Measurements from ENCODE around the gene FAM20C.
"Not testable (repeated sequence)": the region's sequence is repeated elsewhere in the genome, so short reads cannot be mapped to it uniquely, and the experiment has no call there.

FAM20C gene

DNA sequence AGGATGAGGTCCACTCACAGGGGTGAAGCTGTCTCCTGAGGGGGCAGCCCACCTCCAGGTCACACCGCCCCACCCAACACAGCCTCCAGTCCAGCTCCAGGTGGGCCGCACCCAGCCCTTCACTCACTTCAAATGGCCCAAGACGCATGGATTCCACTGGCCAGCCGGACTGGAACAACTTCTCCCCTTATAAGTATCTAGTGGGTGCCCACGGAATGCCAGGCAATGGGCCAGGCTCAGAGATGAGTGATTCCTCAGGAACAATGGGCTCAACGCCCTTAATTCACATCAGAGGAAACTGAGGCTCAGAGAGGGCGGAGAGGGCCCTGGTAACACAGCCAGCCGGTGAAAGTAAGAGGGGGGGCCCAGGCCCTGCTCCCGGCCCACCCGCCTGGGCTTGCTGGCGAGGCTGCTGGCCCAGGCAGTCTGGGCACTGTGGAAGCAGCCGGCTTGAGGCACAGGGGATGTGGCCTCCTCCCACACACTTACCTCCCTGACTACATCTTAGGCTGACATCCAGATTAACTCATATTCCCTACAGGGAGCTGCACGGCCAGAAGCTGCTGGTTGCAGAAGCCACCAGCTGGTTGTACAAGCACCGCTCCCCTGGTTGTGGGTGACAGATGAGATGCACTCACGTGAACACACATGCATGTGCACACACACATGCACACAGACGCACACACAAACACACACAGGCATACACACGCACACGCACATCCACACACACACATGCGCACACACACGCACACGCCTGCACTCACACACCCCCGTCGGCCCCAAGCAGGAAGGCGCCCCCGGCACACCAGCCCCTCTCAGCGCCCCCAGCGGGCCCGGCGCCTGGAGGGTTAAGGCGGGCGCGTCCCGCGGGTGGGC is 1.0 kb upstream of the FAM20C start:
- no peak for DNase-seq (ENCODE audit: low read depth in 2 of 2)

DNA sequence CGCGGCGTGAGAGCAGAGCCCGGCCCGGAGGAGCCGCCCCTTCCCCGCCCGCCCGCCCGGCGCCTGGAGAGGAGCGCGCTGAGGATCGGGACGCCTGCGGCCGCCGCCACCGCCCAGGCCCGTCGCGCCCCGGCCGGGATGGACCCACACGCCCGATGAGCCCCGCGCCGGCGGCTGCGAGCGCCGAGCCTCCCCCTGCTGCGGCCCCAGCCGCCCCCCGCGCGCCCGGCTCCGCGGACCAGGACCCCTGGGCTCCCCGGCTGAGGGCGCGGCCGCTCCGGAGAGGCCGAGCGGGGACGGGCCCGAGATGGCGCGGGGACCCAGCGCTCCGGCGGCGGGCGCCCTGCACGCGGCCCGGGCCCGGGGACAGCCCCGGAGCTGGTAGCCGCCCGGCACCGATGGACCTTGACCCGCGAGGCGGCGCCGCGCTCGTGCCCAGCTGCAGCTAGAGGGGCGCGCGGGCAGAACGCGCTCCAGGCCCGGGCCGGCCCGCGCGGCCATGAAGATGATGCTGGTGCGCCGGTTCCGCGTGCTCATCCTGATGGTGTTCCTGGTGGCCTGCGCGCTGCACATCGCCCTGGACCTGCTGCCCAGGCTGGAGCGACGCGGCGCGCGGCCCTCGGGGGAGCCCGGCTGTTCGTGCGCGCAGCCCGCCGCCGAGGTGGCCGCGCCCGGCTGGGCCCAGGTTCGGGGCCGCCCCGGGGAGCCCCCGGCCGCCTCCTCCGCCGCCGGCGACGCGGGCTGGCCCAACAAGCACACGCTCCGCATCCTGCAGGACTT is 520 bp downstream of the FAM20C start:
- no peak for DNase-seq (ENCODE audit: low read depth in 2 of 2)

DNA sequence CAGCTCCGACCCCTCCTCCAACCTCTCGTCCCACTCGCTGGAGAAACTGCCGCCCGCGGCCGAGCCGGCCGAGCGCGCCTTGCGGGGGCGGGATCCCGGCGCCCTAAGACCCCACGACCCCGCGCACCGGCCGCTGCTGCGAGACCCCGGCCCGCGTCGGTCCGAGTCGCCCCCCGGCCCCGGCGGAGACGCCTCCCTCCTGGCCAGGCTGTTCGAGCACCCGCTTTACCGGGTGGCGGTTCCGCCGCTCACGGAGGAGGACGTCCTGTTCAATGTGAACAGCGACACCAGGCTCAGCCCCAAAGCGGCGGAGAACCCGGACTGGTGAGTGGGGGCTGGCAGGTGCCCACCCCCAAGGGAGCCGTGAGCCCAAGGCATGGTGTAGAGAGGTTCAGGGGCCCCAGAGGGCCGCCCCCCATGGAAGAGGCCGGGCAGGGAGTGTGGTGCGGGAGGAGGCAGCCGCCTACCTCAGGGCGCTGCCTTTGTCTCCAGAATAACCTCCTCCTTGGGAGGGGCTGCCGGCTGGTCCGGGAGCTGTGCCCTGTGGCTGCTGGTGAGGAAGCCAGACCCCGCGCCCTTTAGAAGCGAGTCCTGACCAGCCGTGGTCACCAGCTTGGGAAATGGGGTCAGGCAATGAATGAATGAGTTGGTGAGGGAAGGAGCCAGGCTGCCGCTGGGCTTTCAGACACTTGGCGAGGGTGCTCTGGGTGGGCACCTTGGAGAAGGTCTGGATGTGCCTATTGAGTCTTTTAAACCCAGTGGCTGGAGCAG is 1.3 kb downstream of the FAM20C start:
- no peak for DNase-seq (ENCODE audit: low read depth in 2 of 2)

DNA sequence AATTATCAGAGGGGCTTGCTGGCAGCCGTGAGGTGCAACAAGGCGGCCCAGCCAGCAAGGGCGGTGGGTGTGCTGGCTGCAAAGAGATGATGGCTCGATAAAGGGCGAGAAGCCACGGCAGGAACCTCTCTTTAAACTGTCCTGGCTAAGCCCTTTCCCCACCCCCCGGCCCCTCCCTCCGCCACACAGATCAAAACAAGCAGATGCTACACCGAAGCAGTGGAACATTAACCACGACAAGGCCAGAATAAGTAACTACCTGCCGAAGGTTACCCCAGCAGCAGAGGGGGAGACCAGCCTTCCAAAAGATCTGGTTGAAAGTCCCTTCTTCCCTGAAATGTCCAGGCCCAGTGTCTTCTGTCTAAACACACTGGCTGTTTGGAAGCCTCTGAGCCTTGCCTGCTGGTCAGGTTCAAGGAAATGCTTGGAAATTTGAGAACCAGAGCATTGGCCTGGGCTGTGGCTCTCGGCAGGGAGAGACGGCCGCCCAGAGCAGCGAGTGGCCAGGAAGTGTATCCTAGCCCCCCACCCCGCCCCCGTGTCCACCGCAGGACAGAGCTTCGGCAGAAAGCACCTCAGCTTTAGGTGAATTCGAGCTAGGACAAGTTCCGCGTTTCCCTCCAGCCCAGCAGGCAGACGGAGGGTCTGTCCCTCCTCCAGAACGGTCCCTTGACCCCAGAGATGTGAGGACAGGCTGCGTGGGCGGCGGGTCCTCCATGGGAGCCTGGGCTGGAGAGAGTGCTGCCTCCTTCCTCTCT is 2.1 kb downstream of the FAM20C start:
- DNase-seq (ENCODE audit: low read depth in 2 of 2) = no peak

DNA sequence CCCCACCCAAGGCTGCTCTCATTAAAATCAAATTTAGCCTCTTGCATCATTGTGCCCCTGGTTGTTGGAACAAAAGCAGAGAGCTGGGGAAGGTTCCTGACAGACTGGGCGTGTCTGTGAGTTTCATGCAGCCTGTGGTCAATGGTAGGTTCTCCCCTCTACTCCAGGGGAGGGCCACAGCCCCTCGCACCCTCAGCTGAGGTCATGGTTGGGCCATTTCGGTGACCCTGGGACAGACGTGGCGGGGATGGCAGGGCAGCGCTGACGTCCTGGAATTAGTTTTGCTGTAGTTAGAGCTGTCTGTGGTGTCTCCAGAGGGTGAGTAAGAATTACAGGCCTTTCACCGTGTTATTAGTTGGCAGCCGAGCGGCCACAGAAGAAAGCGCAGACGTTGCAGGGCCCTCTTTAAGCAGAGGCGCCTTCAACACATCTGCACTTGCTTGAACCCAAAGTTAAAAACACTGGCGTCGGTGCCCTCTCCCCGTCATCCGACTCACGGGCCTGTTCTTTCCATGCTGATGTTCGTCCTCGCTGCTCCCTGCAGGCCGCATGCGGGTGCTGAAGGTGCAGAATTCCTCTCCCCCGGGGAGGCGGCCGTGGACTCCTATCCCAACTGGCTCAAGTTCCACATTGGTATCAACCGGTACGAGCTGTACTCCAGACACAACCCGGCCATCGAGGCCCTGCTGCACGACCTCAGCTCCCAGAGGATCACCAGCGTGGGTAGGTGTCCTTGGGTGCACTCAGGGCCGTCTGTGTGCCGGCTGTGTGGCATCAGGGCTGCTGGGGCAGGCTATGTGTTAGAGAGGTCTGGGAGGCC is 2.8 kb downstream of the FAM20C start:
- DNase-seq (ENCODE audit: low read depth in 2 of 2) = no peak

DNA sequence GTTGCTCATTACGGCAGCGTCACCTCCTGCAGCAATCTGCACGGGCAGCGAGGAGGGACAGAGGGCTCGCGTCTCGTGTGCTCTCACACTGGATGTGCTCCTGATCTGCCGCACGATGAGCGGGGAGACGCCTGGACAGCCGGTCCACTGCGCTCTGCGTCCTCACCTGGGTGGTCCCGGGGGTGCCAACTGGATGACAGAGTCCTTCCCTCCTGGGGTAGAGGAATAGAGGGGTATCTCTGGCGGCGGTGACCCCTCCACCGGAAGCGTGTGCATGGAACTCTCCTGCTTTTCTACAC is 3.4 kb downstream of the FAM20C start:
- no peak for DNase-seq (ENCODE audit: low read depth in 2 of 2)

DNA sequence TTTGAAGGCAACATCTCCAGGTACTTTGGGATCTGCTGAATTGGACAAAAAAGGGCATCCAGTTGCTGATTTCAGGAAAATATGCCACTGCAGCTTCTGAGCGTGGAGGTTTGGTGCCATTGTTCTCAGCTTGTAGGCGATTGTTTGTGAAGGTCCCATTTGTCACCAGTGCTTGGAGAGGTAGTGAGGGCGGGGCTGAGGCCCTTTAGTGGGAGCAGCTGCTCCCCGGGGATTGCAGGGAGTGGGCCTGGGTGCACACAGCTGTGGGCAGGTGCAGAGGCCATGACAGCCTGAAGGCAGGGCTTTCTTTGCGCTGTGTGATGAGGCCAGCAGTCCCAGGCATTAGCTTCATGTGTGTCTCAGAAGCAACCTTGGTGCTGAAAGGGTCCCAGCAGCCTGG is 3.9 kb downstream of the FAM20C start:
- DNase-seq (ENCODE audit: low read depth in 2 of 2) = no peak

DNA sequence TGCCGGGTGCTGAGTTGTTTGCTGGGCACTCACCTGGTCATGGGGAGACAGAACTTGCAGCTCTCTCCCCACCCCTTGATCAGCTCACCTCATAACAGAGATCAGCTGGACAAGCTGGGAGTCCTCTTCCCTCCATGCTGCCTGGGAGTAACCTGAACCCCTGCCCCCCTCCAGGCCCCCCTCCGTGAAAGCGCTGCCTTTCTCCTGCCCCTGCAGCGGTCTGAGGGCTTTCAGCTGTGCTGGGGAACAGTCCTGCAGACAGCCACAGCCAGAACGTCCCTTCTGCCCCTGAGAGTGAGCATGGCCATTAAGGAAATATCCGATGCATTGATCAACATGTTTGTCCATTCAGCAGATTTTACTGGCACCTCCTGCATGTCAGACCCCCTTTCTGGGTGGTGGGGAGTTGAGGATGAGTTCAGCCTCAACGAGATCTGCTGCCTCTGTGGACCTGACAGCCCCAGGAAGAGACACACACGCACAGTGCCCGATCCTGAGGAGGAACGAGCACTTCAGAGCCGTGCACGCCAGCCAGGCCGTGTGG is 4.5 kb downstream of the FAM20C start:
- DNase-seq (ENCODE audit: low read depth in 2 of 2) = no peak

DNA sequence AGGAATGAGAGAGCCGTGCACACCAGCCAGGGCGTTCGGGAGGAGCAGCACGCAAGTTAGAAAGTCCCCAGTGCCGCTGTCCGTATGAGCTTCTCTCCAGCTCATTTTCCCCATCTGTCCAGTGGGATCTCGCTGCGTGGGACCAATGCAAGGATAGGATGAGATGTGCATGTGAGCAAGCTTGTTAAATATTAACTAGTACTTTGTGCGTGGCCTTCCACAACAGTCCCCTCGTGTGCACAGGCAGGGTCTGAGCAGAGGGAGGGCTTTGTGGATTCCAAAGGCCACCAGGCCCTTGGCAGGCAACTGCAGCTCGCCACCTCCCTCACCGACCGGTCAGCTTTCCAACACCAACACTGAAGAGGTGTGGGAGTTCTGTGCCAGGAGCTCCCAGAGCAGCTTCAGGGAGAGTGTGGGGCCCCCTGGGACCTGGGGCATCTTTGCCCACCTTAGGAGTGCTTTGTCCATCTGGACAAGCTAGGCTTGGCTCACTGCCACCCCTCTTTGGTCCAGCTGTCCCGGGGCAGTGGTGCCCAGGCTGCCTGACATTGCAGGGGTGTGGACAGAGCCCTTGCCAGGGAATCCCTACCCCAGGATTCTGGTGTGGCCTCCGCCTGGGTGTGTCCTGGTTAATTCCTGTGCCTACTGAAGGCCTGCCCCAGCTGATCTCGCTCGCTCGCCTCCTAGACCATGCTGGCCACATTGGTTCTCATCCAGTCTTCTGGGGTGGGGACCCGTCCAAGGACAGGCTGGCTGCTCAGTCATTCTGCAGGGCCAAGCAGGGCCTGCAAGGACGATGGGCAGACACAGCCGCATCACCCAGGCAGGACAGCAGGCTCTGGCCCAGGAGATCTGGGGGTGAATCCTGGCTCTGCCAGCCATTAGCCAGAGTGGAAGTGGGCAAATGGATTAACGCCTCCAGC is 5.3 kb downstream of the FAM20C start:
- no peak for DNase-seq (ENCODE audit: low read depth in 2 of 2)

DNA sequence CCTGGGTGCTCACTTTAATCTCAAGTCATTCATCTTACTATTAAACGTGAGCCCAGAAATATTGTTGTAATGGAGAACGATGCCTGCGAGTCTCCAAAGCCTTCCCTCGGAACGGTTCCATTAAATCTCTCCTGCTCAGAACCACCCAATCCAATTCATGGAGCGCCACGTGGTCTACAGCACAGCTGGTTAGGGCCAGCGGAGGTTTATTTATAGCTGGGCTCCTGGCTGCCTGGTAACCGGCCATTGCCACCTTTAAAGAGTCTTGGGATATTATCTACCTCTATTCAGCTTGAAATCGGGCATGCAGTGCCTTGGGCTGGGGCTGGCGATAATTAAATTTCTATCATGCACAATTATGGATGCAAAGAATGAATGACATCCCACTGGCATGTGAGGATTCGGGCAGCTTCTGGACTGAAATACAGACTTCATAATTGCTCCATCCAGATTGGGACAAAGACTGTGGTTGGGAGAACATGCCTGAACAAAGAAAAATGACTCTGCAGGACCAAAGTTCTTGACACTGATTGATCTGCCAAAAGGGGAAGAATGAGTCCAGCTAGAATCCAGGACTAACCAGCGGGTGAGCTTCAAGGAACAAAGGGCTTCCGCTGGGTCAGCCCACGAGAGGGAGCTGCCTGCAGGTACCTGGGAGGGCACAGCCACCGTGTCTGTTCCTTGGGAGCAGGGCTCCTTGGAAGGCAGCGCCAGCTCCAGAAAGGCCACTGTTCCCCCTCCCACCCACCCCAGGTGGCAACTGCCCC is 7.3 kb downstream of the FAM20C start:
- DNase-seq (ENCODE audit: low read depth in 2 of 2) = no peak

DNA sequence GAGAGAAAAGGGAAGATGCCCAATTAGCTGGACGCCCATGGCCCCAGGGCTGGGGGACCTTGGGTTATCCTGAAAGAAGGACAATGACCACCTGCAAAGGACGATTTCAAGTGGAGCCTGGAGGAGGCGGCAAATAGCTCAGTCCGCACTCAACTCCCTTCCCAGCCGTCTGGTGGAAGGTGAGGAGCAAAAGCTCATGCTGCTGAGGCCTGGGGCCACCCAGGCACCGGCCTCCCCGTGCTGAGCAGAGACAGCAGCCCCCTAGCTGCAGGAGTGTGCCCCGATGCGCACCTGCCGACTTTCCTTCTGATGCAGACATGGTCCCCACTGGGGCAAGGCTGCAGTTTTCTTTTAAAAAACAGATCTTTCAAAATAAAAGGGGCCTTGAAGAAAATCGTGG is 7.9 kb downstream of the FAM20C start:
- no peak for DNase-seq (ENCODE audit: low read depth in 2 of 2)

DNA sequence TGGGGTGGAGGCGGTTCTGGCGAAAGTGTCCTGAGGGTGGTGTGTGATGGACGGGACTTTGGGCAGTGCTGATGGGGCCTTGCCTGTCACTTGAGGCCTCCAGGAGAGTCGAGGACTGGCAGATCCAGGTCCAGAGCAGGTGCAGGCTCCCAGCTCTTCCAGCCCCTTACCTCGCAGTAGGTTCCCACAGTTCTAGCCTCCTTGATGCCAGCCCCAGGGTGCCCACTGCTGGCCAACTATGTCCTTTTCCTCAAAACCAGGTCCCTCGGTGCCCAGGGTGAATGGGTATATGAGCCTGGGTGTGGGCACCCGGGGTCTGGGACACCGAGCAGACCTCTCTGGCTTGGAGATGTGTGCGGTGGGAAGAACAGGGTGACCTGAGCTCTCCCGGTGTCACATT is 8.3 kb downstream of the FAM20C start:
- no peak for DNase-seq (ENCODE audit: low read depth in 2 of 2)

DNA sequence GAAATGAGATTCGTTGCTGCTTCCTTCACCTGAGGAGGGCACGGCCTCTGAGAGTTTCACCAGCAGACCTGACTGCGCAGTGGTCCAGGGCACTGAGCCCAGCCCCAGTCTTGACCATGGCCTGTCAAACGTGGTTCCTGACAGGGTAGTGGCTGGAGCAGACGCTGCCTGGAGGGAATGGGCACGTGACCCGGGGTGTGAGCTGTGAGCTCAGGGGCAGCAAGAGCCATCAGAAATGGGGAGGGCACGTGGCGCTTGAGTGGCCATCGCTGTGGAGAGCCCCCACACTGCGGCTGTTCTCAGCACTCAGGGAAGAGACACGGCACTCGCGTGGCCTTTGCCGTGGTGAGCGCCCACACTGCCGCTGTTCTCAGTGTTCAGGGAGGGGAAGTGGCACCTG is 12.0 kb downstream of the FAM20C start:
- DNase-seq (ENCODE audit: low read depth in 2 of 2) = no peak

DNA sequence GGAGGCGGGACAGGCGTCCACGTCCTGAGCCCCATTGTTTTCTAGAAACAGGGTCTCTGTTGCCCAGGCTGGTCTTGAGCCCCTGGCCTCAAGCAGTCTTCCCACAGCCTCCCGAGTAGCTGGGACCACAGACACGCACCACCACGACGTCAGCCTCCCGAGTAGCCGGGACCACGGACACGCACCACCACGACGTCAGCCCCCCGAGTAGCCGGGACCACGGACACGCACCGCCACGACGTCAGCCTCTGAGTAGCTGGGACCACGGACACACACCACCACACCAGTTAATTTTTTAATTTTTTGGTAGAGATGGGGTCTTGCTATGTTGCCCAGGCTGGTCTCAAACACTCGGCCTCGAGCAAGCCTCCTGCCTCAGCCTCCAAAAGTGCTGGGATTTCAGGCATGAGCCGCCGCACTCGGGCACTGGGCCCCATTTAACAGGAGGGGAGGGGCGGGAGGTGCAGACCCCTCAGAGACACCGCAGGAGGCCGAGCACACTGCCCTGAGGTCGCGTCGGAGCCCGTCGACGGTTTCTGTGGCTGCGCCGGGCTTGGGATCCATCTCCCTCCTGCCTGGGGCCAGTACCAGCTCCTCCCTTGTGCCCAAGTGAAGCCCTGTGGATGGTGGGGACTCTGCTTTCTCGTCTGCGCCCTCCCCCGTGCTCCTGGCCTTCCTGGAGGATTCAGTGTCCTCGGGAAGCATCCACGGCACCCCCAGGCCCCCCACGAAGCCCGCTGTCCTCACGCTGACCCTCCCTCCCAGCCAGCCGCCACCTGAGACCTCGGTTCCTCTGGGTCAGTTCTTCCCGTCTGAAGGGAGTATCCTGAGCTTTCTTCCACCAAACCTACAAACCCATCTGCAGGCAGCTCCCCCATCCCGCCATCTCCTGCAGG is 13.0 kb downstream of the FAM20C start:
- DNase-seq (ENCODE audit: low read depth in 2 of 2) = no peak

DNA sequence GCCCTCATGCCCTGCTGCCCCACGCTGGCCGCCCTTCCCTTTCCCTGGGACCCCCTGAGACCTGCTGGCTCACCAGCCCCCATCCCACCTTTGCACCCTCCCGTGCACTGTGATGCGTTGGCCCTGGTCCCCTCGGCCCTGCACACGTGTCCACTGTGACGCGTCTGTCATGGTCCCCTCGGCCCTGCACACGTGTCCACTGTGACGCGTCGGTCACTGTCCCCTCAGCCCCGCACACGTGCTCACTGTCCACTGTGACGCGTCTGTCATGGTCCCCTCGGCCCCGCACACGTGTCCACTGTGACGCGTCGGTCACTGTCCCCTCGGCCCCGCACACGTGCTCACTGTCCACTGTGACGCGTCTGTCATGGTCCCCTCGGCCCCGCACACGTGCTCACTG is 14.0 kb downstream of the FAM20C start:
- not testable (repeated sequence) for DNase-seq (ENCODE audit: low read depth in 2 of 2)

DNA sequence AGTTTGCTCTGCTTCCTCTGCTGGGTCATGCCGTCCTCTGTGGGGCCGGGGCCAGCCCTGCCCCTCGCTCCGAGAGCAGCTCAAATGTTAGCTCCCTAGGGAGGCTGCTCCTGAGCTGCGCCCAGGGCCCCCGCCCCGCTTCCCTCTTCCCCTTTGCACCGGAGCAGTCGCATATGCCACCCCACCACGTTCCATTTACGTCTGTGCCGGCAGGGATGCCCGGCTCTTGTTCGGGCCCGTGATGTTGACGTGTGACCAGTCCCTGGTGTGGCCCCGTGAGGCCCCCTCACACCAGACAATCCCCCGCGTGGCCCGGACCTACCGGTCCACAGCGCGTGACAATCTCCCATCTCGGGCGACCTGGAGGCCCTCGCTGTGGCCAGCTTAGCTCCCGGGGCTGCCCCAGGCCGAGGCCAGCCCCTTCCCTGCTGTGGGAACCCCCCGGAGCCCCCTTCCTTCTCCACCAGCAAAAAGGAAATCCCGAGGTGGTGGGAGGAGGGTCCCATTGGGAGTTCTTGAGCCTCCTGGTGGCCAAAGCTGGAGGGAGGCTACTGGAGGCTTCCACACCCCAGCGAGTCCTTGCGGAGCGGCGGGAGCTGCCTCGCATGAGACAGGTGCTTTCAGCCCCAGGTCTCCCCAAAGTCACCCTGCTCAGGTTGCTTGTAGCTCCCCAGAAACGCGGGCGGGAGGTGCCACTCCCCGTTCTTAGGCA is 15.2 kb downstream of the FAM20C start:
- no peak for DNase-seq (ENCODE audit: low read depth in 2 of 2)

DNA sequence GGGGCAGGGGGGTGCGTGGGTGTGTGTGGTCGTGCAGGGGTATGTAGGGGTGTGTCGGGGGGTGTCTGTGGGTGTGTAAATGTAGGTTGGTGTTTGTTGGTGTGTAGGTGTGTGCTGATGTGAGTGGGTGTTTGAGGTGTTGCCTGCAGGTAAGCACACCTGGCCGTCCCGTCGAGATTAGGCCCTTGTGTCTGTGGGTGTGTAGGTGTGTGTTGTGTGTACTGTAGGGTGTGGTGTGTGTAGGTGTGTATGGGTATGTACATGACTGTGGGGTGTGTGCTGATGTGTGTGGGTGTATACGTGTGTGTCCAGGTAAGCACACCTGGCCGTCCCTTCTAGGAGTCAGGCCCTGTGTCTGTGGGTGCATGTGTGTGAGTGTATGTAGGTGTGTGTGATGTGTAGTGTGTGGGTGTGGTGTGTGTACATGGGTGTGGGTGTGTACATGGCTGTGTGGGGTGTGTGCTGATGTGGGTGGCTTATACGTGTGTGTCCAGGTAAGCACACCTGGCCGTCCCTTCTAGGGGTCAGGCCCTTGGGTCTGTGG is 15.8 kb downstream of the FAM20C start:
- no peak for DNase-seq (ENCODE audit: low read depth in 2 of 2)

All from stimulated activated CD4-positive, alpha-beta T cell treated with anti-CD3 and anti-CD28 coated beads, Interleukin-12 subunit alpha, Interleukin-12 subunit beta, amount 100 ng/mL, for 24 hours (primary cell).